Sigmoid colon (tissue), 4 donors: ENCODE results near the gene GOLGA5.

Experiments used
- EP300 ChIP-seq, 4 donors: sonication (generic); formaldehyde crosslinking; IDR thresholded peaks; one replicate each; pipeline ENCODE4 v1.6.1; 2017; ENCODE audit warnings: antibody characterized with exemption in 4 of 4
- POLR2A ChIP-seq, 2 donors: fragments of 450-650 bp; IDR thresholded peaks; one replicate each; pipeline ENCODE4 v1.6.1; 2016; ENCODE audit warnings: antibody characterized with exemption in 2 of 2, mild to moderate bottlenecking in 2 of 2, moderate library complexity in 2 of 2
- TF ChIP-seq, protein P1 (sequence below), 4 experiments: fragments of 450-650 bp in 3 of 4; fragments of 200-600 bp in 1 of 4; IDR thresholded peaks; one replicate each; pipeline ENCODE4 v1.5.1; 2016 to 2019; ENCODE audit warnings: antibody characterized with exemption in 4 of 4, mild to moderate bottlenecking in 3 of 4, moderate library complexity in 2 of 4

DNA sequence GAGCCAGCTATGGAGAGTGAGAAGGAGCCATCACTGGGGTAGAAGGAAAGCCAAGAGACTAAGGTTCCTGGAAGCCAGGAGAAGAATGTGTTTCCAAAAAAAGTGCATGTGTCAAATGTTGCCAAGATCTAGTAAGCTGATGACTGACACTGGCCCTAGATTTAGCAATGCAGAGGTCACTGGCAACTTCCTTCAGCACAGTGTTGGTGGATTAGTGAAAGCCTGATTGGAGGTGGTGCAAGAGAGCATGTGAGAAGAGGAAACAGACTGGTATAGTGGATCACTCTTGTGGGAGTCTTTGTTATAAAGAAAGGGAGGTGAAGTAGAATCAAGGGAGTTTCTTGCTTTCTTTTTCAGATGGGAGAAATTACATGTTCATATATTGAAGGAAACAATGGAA, 94.8 kb downstream of the GOLGA5 start:
- TF ChIP-seq, protein P1, sequence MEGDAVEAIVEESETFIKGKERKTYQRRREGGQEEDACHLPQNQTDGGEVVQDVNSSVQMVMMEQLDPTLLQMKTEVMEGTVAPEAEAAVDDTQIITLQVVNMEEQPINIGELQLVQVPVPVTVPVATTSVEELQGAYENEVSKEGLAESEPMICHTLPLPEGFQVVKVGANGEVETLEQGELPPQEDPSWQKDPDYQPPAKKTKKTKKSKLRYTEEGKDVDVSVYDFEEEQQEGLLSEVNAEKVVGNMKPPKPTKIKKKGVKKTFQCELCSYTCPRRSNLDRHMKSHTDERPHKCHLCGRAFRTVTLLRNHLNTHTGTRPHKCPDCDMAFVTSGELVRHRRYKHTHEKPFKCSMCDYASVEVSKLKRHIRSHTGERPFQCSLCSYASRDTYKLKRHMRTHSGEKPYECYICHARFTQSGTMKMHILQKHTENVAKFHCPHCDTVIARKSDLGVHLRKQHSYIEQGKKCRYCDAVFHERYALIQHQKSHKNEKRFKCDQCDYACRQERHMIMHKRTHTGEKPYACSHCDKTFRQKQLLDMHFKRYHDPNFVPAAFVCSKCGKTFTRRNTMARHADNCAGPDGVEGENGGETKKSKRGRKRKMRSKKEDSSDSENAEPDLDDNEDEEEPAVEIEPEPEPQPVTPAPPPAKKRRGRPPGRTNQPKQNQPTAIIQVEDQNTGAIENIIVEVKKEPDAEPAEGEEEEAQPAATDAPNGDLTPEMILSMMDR (IDR thresholded peaks at IDR 0.05), result no peak
- TF ChIP-seq EP300 (IDR thresholded peaks at IDR 0.05), result no peak
- TF ChIP-seq POLR2A (IDR thresholded peaks at IDR 0.05), result no peak
